AG10803 (cell line): Measurements from ENCODE around the gene ATXN1.

ENCODE experiments used
- DNase-seq: peaks from one replicate; pipeline ENCODE4 v3.0.0; 2010; ENCODE audit warnings: low read depth
- H3K4me3 ChIP-seq: 2 replicates; pipeline ENCODE4 v1.5.1; 2011; ENCODE audit warnings: mild to moderate bottlenecking, low read length, control low read depth
- CTCF ChIP-seq: conservative IDR thresholded peaks from 2 replicates; pipeline ENCODE4 v1.5.1; 2011; ENCODE audit warnings: mild to moderate bottlenecking, low read length, control low read depth, inconsistent platforms

The ATXN1 gene

DNA sequence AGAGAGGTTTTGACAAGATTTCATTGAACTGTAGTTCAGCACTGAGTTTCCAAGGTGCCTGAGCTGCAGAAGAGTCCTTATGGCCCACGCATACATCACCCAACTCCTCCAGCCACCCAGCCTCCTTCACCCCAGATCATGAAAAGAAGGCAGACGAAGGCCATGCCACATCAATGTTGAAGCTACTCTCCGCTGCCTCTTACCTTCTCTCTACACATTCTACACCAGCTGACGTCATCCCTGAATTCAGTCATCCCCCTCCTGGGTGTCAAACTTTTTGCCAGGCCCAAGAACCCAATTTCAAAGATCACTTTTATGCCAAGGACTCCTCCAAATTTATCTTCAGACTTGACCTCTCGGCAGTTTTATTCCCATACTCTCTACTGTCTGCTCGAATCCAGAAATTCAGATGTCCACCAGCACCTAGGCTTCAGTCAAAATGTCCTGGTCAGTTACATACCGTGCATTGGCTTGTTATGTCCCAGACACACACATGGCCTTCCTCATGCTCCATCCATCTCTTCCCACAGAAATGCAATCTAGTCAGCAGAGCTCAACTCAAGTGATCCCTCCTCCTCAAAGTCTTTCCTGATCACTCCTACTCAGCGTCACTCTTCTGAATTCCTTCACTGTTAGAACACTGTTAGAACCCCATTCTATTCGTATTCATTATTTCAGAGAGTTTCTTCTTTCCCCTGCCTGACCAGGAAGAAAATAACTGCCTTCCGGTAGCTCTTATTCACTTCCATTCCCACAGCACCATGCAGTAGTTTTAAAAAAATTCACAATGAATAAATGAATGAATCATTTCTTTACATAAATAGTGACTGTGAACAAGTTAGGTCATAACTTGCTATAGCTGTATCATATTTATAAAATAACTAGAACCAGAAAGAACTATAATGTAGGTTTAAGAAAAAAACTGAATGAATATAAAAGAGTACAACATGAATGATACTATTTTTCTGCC, 11.5 kb downstream of the ATXN1 start:
- DNase-seq = no peak
- TF ChIP-seq CTCF = no peak
- H3K4me3 ChIP-seq = no peak overlapping the region

DNA sequence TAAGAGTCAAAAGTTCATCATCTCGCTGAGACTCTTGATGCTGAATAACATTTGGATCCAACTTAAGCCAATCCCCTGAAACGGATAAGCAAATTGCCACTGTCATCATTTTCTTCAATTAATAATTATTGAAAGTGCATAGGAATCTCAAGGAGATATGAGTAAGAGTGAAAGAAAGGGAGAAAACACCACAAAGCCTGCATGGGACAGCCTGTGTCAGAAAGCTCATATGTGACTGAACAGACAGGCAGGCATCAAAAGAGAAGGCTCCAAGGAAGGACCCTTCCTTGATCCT, 13.3 kb downstream of the ATXN1 start:
- no peak for DNase-seq
- TF ChIP-seq CTCF = no peak
- no peak overlapping the region for H3K4me3 ChIP-seq

GRCh38 chr6:16747232-16748024, 13.8 kb downstream of the ATXN1 start:
- no peak for TF ChIP-seq CTCF
- DNase-seq = peak; percentile 70

GRCh38 chr6:16746812-16747211, 14.4 kb downstream of the ATXN1 start:
- no peak for DNase-seq
- no peak overlapping the region; the same call in 1 of the 2 replicates for H3K4me3 ChIP-seq
- TF ChIP-seq CTCF = no peak

More at GRCh38 chr6:16747232-16748024, 13.8 kb downstream of the ATXN1 start:
- H3K4me3 ChIP-seq = no peak overlapping the region; the same call in 1 of the 2 replicates

DNA sequence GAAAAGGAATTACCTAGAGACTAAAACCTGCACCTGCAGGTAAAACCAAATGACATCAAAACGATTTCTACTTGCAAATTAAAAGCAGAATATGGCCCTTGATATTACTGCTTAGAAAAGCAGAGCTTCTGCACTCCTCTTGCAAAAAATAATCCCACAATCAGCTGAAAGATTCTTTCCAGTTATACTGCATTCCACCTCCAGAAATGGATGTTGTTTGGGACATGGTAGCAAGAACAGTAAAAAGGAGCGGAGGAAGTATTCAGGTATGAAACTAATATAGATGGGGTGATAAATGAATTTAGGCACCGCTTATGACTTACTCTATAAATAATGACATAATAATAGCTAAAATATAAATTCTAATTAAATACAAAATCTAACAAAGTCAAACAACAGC, 14.9 kb downstream of the ATXN1 start:
- H3K4me3 ChIP-seq = no peak overlapping the region
- TF ChIP-seq CTCF = no peak
- DNase-seq = no peak

DNA sequence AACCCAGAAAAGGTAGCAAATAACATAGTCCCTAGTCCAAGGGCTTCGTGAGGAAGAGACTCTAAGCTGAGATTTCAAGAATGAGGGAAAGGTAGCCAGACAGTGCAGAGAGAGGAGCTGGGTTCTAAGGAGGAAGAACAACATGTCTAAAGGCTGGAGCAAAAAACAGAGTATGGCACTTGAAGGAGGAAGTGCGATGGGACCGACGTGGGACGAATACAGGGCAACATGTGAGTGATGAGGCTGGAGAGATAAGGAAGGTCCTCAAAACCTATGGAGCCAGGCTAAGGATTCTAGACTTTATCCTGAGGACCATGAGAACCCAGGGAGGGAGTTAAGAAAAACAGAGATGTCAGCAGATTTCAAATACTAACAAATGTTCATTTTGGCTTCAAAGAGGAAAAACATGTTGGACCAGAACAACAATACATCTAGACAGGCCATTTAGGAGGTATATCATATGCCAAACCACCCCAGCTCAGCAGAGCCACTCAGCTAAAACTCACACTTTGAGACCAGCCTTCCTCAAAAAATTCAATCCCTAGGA, 17.5 kb downstream of the ATXN1 start:
- TF ChIP-seq CTCF = no peak
- DNase-seq = no peak
- H3K4me3 ChIP-seq = no peak overlapping the region

DNA sequence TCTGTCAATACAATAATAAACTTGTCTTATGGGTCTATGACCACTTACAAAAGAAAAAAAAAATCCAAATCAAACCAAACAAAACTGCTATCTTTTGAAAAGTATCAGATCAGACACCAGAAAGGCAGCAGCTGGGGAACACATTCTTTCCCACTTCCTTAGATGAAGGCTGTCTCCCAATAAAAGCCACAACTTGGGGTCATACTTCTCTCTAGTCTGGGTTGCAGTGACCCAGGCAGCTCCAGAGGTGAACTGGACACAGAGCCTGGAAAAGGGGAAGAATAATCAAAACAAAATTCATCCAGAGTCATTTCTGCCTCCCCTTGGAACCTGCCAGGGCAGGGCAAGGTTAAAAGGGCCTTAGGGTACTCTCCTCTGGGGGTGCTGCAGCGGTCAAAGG, 19.1 kb downstream of the ATXN1 start:
- TF ChIP-seq CTCF = no peak
- H3K4me3 ChIP-seq = no peak overlapping the region
- DNase-seq = peak; percentile 39
